GM19395 (cell line): ENCODE measurements around the gene UQCC5.

Experiments
- ATAC-seq: cut with Tn5 transposase; IDR thresholded peaks from one replicate; pipeline ENCODE4 v1.9.1; 2021; ENCODE audit warnings: mild to moderate bottlenecking, moderate library complexity; ENCODE audit not compliant: unreplicated experiment

The UQCC5 gene

DNA sequence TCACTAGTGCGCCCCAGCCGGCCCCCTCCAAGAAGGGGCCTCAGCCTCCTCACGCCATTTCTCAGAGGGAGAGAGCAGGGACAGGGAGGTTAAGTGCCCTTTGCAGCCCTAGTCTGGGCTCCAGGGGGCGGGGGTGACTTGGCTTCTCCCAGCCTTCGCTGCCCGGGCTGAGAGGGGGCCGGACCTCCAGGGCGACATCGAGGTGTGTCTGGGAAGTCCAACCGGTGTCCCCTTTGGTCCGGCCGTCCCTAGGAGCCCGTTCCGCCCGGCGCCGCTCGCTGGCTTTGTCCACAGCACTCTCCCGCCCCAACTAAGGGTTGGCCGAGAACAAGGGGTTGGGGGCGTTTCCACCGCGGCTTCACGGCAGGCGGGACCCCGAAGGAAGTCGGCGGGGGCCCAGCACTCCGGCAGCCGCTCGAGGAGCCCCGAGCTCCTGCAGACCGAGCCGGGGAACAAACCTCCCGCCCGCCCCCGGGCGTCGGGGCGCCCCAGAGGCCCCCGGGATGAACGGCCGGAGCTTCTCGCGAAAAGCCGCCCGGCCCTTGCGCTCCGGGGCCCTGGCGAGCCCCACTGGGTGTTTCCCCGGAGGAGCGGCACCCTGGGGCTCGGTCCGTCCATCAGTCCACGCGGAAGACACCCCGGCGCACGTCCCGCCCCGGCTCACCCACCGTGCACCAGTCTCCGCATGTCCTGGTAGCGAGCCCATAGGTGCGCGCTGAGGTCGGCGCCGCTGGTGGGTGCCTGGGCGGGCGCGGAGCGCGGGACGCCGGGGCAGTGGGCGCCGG lies 3.4 kb upstream of the UQCC5 start:
- ATAC-seq: no peak

DNA sequence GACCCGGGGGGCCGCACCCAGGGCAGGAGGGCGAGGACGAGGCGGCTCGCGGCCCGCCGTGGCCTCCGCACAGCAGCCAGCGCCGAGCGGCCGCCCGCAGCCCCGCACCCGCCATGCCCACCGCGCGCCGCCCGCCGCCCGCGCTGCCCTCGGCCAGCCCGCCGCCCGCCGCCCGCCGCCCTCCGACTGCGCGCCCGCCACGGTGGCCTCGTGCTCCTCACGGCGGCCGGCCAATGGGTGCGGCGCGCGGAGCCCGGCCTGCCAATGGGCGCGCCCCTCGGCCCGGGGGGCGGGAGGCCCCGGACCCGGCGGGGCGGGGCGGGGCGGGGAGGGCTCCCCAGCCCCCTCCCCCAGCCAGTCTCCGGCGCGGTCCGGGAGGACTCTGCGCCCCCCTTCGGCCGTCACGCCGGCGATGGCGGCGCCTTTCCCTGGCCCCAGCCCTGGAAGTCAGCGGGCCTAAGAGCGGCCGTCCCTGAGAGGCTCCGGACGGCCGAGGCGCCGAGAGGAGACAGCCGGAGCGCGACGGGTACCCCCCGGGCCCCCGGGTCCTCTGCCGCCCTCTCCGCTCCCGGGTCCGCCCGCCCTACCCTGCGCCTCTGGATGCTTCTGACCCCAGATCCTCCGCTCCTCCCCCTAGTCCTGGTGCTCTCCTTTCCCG lies 2.7 kb upstream of the UQCC5 start, which contains the start of gene NT5DC2:
TSS of gene NT5DC2 (minus strand) at position 235 of the 658 bp plus-strand sequence. CDS start at position 115, 120 bp downstream.
- no peak for ATAC-seq

DNA sequence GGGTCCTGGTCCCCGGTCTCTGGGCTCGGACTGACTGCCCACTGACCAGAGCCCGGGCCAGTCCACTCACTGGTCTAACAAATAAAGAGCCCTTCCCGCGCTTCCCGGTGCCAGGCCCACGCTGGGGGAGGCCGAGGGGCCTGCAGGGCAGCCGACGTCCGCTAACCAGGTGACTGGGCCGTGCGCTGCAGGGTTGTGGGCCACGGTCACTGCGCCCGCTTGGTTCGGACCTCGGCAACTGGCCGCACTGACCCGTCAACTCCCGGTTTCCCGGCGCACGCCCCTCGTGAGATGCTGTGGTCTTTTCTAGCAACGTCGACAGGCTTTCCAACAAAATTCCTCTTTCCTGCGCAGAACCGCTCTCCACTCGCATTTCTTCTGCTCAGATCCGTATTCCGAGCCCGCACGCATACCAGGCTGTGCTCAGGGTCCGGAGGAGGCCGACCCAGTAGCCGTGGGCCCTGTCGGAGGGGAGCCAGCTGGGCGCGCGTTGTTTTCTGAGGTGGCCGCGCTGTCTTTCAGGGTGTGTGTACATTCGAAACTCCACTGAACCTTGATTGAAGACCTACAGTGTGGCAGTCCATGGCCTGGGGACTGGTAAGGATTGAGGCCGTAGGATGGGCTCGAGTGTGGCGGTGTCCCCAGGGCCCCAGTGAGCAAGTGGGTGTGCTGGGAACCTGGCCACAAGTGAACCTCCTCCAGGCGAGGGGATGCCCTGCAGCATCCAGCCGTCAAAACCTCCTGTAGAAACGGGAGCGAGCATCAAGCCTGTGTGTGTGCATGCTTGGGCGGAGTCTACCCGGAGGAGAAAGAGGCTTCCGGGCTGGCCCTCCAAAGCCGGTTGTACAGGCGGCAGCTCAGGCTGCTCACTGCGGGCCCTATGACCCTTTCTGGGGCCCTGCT lies 1.9 kb upstream of the UQCC5 start:
- ATAC-seq: no peak

- no peak for ATAC-seq
Measured at GRCh38 chr3:52535411-52536111, 844 bp upstream of the UQCC5 start.

- ATAC-seq: no peak
Measured at GRCh38 chr3:52536112-52536368, 365 bp upstream of the UQCC5 start.

DNA sequence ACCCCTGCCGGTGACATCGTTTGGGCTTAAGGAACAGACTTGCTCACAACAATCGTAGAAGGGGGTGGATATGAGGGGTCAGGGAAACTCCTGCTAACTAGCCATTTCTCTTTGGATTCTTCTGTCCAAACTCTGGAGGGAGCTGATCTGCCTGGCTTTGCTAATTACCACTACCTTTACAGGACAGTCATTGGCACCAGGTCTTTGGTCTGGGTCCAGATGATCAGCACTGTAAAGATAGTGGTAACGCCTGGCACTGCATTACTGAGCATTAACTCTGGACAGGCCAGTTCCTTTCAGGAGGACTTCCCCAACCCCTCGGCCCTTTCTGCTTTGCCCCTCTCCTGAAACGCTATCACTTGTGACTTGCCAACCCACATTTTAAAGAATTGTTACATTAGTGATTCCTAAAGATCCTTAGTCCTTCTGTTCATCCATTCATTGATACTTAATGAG lies 788 bp downstream of the UQCC5 start:
- no peak for ATAC-seq

- no peak for ATAC-seq
Measured at GRCh38 chr3:52537726-52538421, 1.5 kb downstream of the UQCC5 start.

DNA sequence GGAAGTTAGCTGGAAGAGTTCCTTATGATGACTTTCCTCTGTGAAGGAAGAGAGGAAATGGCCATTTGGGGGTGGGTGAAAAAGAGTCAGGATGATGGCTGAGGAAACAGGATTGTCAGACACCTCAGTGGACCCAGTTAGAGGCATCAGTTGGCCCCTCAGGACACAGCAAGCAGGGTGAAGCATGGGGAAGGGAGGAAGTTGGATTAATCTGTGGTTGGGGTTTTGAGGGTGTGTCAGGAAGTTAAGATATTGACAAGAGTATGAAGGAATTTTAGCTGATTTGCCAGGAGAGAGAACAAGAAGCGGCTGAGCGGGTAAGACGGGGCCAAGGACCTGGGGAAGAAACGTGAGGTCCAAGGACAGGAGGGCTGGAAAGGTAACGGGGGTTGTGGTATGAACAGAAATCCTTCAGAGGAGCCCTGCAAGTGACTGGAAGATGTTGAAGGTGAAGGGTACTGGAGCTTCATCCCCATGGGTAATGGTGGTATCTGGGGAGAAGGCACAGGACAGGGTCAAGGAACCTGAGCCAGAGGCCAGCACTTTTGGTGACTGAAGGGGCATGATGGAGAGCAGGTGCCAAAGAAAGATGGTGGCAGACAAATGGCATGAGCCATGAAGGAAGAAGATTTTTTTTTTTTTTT lies 2.7 kb downstream of the UQCC5 start:
- ATAC-seq: no peak

DNA sequence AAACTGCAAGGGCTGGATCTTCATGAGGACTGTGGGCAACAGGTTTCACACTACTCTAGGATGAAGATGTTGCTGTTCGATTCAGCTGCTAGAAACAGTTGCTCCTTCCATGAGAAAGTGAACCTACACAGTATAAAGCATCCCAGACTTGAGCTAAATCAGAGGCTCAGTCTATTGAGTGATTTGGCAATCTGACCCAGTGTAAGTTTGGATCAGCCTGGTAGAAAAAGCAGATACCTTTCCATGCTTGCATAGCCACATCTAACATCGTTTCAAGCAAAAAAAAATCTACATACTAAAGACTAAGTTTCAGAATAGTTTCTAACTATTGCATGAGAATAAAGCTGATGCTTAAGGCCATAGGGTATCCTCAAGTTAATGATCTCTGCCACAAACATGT lies 4.6 kb downstream of the UQCC5 start:
- no peak for ATAC-seq

DNA sequence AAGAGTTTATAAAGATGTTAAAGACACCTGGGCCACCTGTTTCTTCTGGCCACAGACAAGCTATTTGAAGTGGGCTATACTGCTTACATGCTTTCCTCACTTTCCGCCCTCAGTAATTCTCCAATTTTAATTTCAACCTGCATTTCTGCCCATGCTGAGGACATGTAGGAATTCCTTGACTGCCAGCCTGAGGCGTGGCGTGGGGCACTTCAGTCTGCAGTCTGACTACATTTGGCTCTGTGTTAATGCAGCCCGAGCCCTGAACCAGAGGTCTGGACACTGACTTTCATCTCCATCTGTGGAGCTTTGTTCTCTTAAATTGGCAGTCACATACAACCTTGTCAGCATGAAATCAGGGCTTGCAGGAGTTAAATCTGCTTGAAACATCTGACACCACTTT lies 8.5 kb downstream of the UQCC5 start:
- no peak for ATAC-seq

- ATAC-seq: no peak
Measured at GRCh38 chr3:52546111-52546901, 9.9 kb downstream of the UQCC5 start.

- ATAC-seq: no peak
Measured at GRCh38 chr3:52547143-52547542, 10.7 kb downstream of the UQCC5 start.

DNA sequence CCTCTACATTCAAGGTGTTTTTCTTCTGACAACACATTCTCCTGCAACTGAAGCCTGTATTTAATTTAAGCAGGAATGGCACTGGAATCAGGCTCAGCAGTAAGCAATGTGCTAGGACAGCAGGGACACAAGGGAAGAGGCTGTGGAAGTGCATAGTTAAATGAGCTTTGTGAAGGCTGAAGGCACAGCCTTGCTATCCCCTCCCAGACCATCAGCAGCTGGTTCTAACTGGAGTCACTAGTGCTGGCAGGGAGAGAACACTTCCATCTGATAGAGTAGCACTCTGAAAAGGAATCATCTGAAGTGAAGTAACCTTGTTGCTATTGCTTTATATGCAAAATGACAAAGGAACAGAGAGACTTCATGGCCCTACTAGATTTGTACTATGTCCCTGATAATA lies 14.7 kb downstream of the UQCC5 start:
- no peak for ATAC-seq

DNA sequence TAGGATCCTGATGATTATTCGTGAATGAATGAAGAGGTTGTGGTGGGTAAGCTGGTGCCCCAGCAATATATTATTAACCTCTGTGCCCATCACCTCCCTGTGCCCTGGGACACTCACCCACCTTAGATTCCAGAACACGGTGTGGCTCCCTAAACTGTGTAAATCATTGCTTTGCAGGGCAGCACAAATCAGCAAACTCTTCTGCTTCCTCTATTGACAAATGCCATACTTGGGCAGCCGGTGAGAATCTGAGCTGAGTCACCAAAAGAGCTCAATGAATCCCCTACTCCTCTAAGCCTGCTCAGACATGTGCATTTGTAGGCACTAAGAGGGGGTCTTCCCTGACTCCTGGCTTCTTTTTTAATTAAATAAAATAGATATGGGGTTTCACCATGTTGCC lies 15.7 kb downstream of the UQCC5 start:
- no peak for ATAC-seq

- ATAC-seq: no peak
Measured at GRCh38 chr3:52554026-52554755, 17.8 kb downstream of the UQCC5 start.

GRCh38 chr3:52555056-52555455 lies 18.7 kb downstream of the UQCC5 start:
- no peak for ATAC-seq

DNA sequence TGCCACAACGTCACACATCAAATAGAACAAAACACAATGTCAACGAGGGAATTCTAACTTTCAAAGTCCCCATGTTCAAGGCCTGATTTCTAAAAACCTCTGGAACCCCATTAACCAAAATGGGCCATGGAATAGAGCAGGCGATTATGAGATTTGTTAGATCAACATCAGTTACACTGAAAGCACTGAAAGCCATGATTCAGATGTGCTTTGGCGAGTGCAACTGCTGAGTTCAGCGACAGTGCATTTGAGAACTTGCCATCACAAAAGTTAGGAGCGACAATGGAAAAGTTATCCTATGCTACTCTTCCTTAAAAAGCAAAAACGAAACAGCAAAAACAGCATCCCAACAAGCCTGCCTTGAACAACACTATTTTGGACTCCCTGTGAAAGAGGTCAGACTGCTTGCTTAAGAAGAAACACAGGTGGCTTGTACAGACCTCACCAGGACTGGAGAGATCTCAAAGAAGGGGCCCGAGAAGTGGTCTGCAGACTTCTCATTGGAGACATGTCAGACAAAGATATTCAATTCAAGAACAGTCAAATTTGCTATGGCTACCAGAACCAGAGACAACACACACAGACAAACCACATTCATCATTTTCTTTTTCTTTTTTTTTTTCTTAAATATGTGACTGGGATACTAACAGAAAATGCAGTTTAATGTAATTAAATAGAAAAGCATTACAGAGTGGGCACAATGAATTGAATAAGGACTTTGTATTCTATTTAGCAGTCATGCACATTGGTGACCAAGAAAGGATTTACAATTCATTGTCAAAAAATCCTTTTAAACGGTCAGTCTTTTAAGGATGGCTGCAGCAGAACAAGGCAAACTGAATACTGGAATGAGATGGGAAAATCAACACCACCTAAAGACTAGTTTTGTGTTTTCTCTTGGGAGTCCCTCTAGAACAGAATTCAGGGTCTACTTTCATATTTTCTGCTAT lies 20.9 kb downstream of the UQCC5 start:
- ATAC-seq: no peak
